ENCODE data around the gene KLF17.

KLF17 gene

DNA sequence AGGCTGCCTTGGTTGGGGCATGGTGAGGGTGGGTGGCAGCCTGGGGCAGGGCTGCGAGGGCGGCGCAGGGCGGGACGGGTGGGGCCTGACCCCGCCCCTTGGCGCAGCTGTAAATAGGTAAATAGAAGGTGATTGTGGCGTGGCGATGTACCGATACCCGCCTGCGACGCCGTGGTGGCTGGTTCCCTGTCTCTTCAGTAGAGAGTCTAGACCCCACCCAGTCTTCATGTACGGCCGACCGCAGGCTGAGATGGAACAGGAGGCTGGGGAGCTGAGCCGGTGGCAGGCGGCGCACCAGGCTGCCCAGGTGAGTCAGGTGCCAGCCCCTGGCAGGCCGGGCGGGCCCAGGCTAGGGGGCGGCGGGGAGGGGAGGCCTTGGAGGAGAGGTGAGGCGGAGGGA lies at the start of gene KLF17:
KLF17 (plus strand) TSS at position 140 of the 400 bp plus-strand sequence; CDS start at position 227, 87 bp downstream.
- DNase-seq, result no peak
- no peak for ATAC-seq

DNA sequence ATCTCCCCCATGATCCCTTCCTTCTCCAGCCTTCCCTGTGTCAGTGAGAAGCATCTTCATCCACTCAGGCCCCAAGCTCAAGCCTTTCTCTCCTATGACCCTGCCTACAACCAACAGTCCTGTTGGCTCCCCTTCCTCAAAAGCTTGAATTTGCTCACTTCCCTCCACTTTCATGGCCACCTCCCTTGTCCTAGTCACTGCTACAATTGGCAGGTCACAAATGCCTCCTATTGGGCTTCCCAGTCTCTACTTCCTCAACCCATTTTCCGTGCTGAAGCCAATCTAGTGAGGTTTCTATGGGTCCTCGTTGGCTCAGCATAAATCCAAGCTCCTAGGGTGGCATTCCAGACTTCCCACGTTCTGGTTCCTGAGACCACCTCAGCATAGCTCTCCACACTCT lies 47.2 kb upstream of the KLF17 start:
- DNase-seq (no peak), ATAC-seq (no peak)

DNA sequence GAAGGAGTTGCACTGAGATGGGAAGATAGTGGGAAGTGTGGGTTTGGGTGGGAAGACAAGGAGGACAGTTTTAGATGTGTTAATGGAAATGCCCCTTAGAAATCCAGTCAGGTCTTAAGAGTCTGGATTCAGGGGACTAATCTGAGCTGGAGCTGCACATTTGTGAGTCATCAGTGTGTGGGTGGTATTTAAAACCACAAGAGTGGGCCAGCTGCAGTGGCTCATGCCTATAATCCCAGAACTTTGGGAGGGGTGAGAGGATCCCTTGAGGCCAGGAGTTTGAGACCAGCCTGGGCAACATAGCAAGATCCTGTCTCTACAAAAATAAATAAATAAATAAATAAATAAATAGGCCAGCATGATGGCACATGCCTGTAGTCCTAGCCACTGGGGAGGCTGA lies 46.4 kb upstream of the KLF17 start:
- peak; percentile 61 for ATAC-seq
- DNase-seq, result no peak

DNA sequence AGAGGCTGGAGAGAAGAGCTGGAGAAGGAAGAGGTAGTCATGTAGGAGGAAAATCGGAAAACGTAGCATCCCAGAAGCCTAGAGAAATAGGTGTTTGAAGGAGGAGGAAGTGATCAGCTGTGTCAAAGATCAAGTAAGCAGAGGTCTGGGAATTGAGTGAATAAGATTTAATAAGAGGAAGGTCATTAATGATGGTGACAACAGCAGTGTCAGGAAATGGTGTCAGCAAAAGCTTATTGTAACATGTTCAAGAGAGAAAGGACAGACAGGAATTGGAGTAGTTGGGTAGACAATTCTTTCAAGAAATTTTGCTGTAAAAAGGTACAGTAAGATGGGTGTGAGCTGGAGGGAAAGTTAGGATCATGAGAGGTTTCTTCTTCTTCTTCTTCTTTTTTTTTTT lies 45.8 kb upstream of the KLF17 start:
- no peak for DNase-seq

DNA sequence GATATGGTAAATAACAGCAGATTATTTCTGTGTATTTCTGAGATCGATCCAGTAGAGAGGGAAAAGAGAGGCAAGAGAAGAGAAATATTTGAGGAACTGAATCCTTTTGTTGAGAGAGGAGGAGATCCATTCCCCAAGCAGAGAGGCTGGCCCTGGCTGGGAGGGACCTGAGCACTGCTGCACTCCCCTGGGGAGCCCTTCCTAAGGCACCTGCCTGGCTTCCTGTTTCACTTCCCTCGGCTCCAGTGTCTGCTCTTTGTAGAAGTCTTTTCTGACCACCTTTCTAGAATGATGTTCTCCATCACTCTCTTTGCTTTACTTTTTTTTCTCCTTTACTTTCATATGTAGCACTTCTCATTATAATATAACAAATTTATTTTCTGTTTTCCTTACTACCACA lies 45.1 kb upstream of the KLF17 start:
- ATAC-seq (no peak), DNase-seq (no peak)

More for the DNA sequence above, 45.8 kb upstream of the KLF17 start:
- ATAC-seq, result no peak

DNA sequence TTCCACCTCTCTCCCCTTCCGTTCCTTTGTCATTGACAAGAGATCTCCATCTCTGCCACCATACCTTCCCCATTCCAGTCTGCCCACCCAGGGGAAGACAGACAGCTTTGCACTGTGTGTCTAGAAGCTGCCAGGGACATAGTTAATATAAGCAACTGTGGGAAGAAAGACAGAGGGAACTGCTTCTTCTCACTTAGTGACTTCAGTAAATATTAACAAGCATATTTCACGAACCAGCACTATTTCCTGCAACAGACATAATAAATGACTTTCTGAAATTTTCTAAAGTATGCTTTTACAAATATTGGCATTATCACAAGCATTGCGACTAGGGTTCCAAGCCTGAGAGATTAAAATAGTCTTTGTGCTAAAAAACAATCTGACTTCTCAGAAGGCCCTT lies 44.2 kb upstream of the KLF17 start:
- DNase-seq (no peak), ATAC-seq (no peak)

- no peak for ATAC-seq
- DNase-seq, result no peak
These were observed 42.6 kb upstream of the KLF17 start for GRCh38 chr1:44076066-44076465.

DNA sequence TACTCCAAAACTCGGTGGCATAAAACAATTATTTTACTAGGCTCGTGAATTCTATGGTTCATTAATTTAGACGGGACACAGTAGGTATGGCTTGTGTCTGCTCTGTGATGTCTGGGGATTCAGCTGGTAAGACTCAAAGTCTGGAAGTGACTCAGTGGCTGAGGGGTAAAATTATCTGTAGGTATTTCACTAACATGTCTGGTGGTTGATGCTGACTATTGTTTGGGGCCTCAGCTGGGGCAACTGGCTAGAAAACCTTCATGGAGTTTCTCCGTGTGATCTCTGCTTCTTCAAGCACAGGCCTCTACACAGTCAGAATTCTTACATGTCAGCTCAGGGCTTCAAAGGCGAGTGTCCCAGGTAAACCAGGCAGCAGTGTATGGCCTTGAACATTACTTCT lies 41.2 kb upstream of the KLF17 start:
- ATAC-seq (no peak), DNase-seq (no peak)

- ATAC-seq (no peak), DNase-seq (no peak)
These were observed 40.5 kb upstream of the KLF17 start for GRCh38 chr1:44078104-44078503.

DNA sequence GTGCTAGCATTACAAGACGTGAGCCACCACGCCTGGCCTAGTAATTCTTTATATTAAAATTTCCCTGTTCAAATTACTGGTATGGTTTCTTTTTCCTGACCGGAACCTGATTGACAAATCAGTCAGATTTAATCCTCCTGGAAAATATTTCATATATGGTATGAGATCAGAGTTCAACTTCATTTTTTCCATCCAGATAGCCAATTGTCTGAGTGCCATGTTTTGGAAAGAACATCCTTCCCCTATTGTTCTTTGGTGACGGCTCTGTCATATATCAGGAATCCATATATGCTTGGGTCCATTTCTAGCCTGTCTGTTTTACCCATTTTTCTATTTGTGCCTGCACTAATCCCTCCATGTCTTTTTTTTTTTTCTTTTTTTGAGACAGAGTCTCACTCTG lies 39.1 kb upstream of the KLF17 start:
- DNase-seq (no peak), ATAC-seq (no peak)

DNA sequence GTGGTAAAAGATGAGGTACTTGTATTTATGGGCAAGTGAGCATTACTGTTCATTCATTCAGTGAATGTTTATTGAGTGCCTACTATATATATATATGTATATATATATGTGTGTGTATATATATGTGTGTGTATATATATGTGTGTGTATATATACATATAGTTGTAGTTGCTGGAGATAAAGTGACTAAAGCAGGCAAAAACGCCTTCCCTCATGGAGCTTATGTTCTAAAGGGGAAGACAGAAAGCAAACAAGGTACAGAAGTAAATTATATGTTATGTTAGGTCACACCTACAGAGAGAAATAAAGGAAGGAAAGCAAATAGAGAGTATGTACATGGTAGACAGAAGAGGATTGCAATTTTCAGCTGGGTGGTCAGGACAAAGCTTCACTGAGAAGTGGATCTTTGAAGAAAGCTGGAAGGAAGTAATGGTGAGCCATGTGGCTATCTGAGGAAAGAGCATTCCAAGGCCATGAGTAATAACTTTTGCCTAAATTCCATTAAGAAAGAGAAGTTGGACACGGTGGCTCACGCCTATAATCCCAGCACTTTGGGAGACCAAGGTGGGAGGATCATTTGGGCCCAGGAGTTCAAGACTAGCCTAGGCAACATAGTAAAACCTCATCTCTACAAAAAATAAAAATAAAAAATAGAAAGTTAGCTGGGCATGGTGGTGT lies 33.5 kb upstream of the KLF17 start:
- no peak for DNase-seq

DNA sequence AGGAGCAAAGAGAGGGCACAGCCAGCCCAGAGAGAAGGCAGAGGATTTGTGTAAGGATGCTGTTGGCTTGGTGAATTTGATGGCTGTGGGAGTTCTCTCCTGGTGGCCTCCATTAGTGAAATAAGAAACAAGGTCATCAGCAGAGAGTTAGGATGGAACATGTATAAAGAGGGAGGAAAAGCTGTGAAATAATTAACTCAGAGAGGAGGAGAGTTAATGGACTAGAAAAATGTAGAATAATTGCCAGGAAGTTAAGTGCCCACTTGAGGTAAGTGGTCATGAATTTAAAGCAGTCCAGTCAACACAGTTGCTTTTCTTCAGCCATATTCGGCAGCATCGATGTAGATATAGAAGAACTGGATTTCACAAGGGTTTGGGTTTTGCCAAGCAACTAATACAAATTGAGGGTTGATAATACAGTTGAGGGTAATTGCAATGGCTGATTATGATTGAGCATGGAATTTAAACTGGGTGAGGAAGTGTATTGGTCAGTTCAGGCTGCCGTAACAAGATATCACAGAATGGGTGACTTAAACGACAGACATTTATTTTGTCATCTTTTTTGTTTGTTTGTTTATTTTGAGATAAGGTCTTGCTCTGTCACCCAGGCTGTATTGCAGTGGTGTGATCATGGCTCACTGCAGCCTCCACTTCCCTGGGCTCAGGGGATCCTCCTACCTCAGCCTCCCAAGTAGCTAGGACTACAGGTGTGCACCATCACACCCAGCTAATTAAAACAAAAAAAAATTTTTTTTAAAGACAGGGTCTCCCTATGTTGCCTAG lies 31.7 kb upstream of the KLF17 start:
- DNase-seq, result no peak
- ATAC-seq, result no peak

More for the DNA sequence above, 33.5 kb upstream of the KLF17 start:
- ATAC-seq, result no peak

GRCh38 chr1:44089371-44090048 lies 29.1 kb upstream of the KLF17 start:
- DNase-seq (no peak), ATAC-seq (no peak)

- DNase-seq, result no peak
- ATAC-seq, result no peak
These were observed 28.0 kb upstream of the KLF17 start for GRCh38 chr1:44090429-44091252.

GRCh38 chr1:44094047-44094446 lies 24.6 kb upstream of the KLF17 start:
- no peak for DNase-seq
- no peak for ATAC-seq

GRCh38 chr1:44100183-44100868 lies 18.3 kb upstream of the KLF17 start:
- DNase-seq (no peak), ATAC-seq (no peak)

GRCh38 chr1:44101328-44101727 lies 17.3 kb upstream of the KLF17 start:
- DNase-seq (no peak), ATAC-seq (no peak)

- ATAC-seq (no peak), DNase-seq (no peak)
These were observed 15.1 kb upstream of the KLF17 start for GRCh38 chr1:44103270-44104131.

- no peak for ATAC-seq
These were observed 12.8 kb upstream of the KLF17 start for GRCh38 chr1:44105810-44106209.

GRCh38 chr1:44108241-44108640 lies 10.4 kb upstream of the KLF17 start:
- DNase-seq (no peak), ATAC-seq (no peak)

More at GRCh38 chr1:44105810-44106209, 12.8 kb upstream of the KLF17 start:
- no peak for DNase-seq

DNA sequence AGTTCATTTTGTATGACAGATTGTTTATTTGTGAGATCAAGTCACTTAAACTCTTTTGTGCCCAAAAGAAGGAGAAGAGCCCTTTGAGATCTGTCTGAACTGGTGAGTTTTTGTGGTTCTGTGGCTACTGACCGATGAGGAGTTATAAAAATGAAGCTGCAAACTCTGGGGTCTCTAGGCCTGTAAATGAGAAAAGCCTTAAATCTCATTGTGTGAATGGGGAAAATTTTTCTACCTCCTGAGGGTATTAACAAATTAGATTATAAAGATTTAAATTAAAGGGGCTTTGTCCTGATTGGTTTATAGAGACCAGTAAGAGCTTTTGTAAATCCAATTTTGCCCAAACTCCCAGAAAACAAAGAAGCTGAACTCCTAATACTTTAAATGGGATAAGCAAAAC lies 9.7 kb upstream of the KLF17 start:
- no peak for DNase-seq
- ATAC-seq, result no peak
